ENCODE results near the gene FKBP10. TPM values are rescaled to one million over a fixed set of nuclear protein-coding genes. Genes with fewer than 3 reads are reported as not detected.

Gene FKBP10
- total RNA-seq, 2 experiments from 2014 or later, result 0.74 to 1.2 TPM

DNA sequence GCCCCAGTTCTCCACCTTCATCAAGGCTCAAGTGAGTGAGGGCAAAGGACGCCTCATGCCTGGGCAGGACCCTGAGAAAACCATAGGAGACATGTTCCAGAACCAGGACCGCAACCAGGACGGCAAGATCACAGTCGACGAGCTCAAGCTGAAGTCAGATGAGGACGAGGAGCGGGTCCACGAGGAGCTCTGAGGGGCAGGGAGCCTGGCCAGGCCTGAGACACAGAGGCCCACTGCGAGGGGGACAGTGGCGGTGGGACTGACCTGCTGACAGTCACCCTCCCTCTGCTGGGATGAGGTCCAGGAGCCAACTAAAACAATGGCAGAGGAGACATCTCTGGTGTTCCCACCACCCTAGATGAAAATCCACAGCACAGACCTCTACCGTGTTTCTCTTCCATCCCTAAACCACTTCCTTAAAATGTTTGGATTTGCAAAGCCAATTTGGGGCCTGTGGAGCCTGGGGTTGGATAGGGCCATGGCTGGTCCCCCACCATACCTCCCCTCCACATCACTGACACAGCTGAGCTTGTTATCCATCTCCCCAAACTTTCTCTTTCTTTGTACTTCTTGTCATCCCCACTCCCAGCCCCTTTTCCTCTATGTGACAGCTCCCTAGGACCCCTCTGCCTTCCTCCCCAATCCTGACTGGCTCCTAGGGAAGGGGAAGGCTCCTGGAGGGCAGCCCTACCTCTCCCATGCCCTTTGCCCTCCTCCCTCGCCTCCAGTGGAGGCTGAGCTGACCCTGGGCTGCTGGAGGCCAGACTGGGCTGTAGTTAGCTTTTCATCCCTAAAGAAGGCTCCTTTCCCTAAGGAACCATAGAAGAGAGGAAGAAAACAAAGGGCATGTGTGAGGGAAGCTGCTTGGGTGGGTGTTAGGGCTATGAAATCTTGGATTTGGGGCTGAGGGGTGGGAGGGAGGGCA is 9.7 kb downstream of the FKBP10 start:
- ATAC-seq, result no peak
- CTCF ChIA-PET, result interaction anchor here (0.7 to 0.9 kb wide), 2 partner anchors 11 to 42 kb away, joined by 3 read pairs; partner anchors contain the start of genes KLHL11 and P3H4
- peaks cover 2% of the 10 kb centered on the region for H3K36me3 Mint-ChIP-seq (ENCODE audit: low read depth)
- DNase-seq, result no peak
- no peaks in the 10 kb centered on the region for H3K27me3 Mint-ChIP-seq
- POLR2A ChIA-PET, result interaction anchor here (0.6 to 2.1 kb wide), 2 partner anchors 11 to 141 kb away, joined by 4 to 5 read pairs; no protein-coding TSS in a partner anchor
- no peak overlapping the region for H3K4me3 Mint-ChIP-seq
- intact Hi-C loops (cut with micrococcal nuclease), result no loop called here
- TF ChIP-seq, protein P1, sequence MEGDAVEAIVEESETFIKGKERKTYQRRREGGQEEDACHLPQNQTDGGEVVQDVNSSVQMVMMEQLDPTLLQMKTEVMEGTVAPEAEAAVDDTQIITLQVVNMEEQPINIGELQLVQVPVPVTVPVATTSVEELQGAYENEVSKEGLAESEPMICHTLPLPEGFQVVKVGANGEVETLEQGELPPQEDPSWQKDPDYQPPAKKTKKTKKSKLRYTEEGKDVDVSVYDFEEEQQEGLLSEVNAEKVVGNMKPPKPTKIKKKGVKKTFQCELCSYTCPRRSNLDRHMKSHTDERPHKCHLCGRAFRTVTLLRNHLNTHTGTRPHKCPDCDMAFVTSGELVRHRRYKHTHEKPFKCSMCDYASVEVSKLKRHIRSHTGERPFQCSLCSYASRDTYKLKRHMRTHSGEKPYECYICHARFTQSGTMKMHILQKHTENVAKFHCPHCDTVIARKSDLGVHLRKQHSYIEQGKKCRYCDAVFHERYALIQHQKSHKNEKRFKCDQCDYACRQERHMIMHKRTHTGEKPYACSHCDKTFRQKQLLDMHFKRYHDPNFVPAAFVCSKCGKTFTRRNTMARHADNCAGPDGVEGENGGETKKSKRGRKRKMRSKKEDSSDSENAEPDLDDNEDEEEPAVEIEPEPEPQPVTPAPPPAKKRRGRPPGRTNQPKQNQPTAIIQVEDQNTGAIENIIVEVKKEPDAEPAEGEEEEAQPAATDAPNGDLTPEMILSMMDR (IDR thresholded peaks at IDR 0.05), result no peak
- no peak overlapping the region for H3K27ac Mint-ChIP-seq
- H3K9me3 Mint-ChIP-seq, result no peaks in the 10 kb centered on the region
- no peaks in the 10 kb centered on the region for H3K4me1 Mint-ChIP-seq (ENCODE audit: low read depth)

DNA sequence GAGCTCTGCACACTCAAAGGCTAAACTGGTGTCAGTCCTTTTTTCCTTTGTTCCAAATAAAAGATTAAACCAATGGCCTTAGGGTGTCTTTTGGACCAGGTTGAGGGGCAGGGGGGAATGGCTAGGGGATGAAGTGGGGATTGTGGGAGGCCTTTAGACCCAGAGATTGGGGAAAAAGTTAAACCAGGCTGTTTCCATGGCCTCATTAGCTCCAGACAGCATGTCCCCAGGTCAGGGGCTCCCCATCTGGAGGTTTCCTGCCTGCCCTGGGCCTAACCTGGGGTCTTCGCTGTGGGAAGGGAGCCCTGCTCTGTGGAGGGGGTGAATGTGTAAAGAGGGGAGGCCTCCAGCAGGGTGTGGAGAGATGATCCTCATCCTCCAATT is 10.3 kb downstream of the FKBP10 start:
- Mint-ChIP-seq H3K9me3 (no peaks in the 10 kb centered on the region), H3K36me3 (ENCODE audit: low read depth) (peaks cover 3% of the 10 kb centered on the region), H3K27ac (no peak overlapping the region), H3K27me3 (no peaks in the 10 kb centered on the region), H3K4me3 (no peak overlapping the region), H3K4me1 (ENCODE audit: low read depth) (no peaks in the 10 kb centered on the region)
- ChIA-PET POLR2A (interaction anchor here (2.1 kb wide), 1 partner anchor 12 kb away, joined by 5 read pairs; no protein-coding TSS in a partner anchor), CTCF (interaction anchor here (0.7 kb wide), 1 partner anchor 42 kb away, joined by 3 read pairs; the partner anchor contains the start of gene KLHL11)
- ATAC-seq (no peak), DNase-seq (no peak)
- intact Hi-C loops (cut with micrococcal nuclease), result no loop called here
- TF ChIP-seq, protein P1 (IDR thresholded peaks at IDR 0.05), result no peak

DNA sequence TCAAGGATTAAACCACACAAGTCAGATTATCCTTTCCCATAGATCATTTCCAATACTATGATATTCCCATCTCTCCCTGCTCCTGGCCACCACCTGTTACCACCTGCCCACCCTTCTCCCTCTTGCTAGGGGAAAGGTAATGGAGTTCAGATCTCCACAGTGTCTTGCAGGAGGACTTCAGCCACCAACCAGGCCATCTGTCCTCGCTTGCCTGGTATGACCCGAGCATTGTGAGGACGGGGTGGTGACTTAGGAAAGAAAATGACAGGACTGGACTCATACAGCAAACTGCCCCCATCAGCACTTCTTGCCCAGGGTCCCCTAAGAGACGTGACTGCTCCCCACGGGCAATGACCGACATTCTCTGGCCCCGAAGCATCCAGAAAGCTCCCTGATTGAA is 10.8 kb downstream of the FKBP10 start:
- H3K9me3 Mint-ChIP-seq, result no peaks in the 10 kb centered on the region
- H3K27ac Mint-ChIP-seq, result no peak overlapping the region
- no peak for DNase-seq
- ChIA-PET CTCF (no interaction called here), POLR2A (interaction anchor here (0.6 kb wide), 1 partner anchor 12 kb away, joined by 3 read pairs; the partner anchor contains the start of gene NT5C3B)
- TF ChIP-seq, protein P1 (IDR thresholded peaks at IDR 0.05), result no peak
- H3K27me3 Mint-ChIP-seq, result no peaks in the 10 kb centered on the region
- H3K4me1 Mint-ChIP-seq (ENCODE audit: low read depth), result no peaks in the 10 kb centered on the region
- ATAC-seq, result no peak
- H3K4me3 Mint-ChIP-seq, result no peak overlapping the region
- H3K36me3 Mint-ChIP-seq (ENCODE audit: low read depth), result peaks cover 3% of the 10 kb centered on the region
- intact Hi-C loops (cut with micrococcal nuclease), result no loop called here

DNA sequence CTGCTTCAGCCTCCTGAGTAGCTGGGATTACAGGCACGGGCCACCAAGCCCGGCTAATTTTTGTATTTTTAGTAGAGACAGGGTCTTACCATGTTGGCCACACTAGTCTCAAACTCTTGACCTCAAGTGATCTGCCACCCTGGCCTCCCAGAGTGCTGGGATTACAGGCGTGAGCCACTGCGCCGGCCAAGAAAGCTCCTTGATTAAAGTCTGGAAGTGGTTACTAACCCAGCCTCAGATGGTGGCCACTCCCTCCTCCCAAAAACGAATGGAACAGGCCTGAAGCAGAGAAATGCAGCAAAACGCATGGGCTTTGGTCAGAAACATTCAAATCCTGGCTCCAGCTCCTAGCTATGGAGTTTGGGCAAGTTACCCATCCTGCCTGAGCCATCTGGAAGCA is 11.3 kb downstream of the FKBP10 start:
- no peaks in the 10 kb centered on the region for H3K27me3 Mint-ChIP-seq
- H3K4me1 Mint-ChIP-seq (ENCODE audit: low read depth), result no peaks in the 10 kb centered on the region
- ATAC-seq (no peak), DNase-seq (no peak)
- peaks cover 3% of the 10 kb centered on the region for H3K36me3 Mint-ChIP-seq (ENCODE audit: low read depth)
- H3K27ac Mint-ChIP-seq, result no peak overlapping the region
- intact Hi-C loops (cut with micrococcal nuclease), result no loop called here
- POLR2A ChIA-PET, result interaction anchor here (0.6 kb wide), 2 partner anchors 12 to 133 kb away, joined by 3 read pairs; partner anchors contain the start of gene NT5C3B
- no peaks in the 10 kb centered on the region for H3K9me3 Mint-ChIP-seq
- TF ChIP-seq, protein P1 (IDR thresholded peaks at IDR 0.05), result no peak
- CTCF ChIA-PET, result no interaction called here
- H3K4me3 Mint-ChIP-seq, result no peak overlapping the region

Data from activated CD8-positive, alpha-beta T cell treated with anti-CD3 and anti-CD28 coated beads for 36 hours (primary cell).